ENCODE data around the gene CLDN9. TPM values are rescaled to one million over a fixed set of nuclear protein-coding genes. Genes with fewer than 3 reads are reported as not detected.

Gene CLDN9
- total RNA-seq (2022; extraction: Qiagen RNA extraction) = 0.33 to 0.55 TPM (median 0.47 TPM) in 5 replicates

GRCh38 chr16:3012828-3013420 is at the start of gene CLDN9:
Gene CLDN9 (plus strand): TSS chr16:3012923. CDS start chr16:3013363, 440 bp downstream.

GRCh38 chr16:2963723-2964474 is 48.8 kb upstream of the CLDN9 start, which contains the start of gene KREMEN2:
Gene KREMEN2 (plus strand): TSS chr16:2964275. CDS start chr16:2964521, 246 bp downstream.

GRCh38 chr16:2968738-2969544 is 43.8 kb upstream of the CLDN9 start, which contains the start of gene PAQR4:
Gene PAQR4 (plus strand): TSS chr16:2969348. CDS start chr16:2969675, 327 bp downstream.

GRCh38 chr16:2980227-2981176 is 32.2 kb upstream of the CLDN9 start, which contains the start of gene PKMYT1:
Gene PKMYT1 (minus strand): TSS chr16:2980446. CDS start chr16:2979657, 789 bp downstream.

GRCh38 chr16:3017794-3018506 is 5.2 kb downstream of the CLDN9 start, which contains the start of gene CLDN6:
Gene CLDN6 (minus strand): TSS chr16:3018183. CDS start chr16:3016021, 2,162 bp downstream.

GRCh38 chr16:3020247-3020603 is 7.5 kb downstream of the CLDN9 start, which contains the start of gene TNFRSF12A:
Gene TNFRSF12A (plus strand): TSS chr16:3020368. CDS start chr16:3020398, 30 bp downstream.

GRCh38 chr16:3023669-3024478 is 11.2 kb downstream of the CLDN9 start, which contains the start of the genes HCFC1R1 and THOC6:
Gene HCFC1R1 (minus strand): TSS chr16:3023942. CDS start chr16:3023941, 1 bp downstream.
Gene THOC6 (plus strand): TSS chr16:3024035. CDS start chr16:3024327, 292 bp downstream.

GRCh38 chr16:3036726-3037315 is 24.1 kb downstream of the CLDN9 start, which contains the start of gene BICDL2:
Gene BICDL2 (minus strand): TSS chr16:3036944. CDS start chr16:3035496, 1,448 bp downstream.

GRCh38 chr16:3045758-3046640 is 33.3 kb downstream of the CLDN9 start, which contains the start of gene MMP25:
Gene MMP25 (plus strand): TSS chr16:3046561. CDS start chr16:3046918, 357 bp downstream.

Other genes starting within 250 kb of the CLDN9 start
- gene ELOB, start 235.6 kb upstream of the CLDN9 start, total RNA-seq (2022; extraction: Qiagen RNA extraction) = 397 to 574 TPM (median 505 TPM) in 5 replicates
- not detected in 5 replicates for gene PRSS33, start 225.4 kb upstream of the CLDN9 start, total RNA-seq (2022; extraction: Qiagen RNA extraction)
- not detected in 5 replicates for gene PRSS41, start 214.5 kb upstream of the CLDN9 start, total RNA-seq (2022; extraction: Qiagen RNA extraction)
- gene PRSS21, start 195.7 kb upstream of the CLDN9 start, total RNA-seq (2022; extraction: Qiagen RNA extraction) = 0.16 to 0.32 TPM (median 0.20 TPM) in 3 of 5 replicates, not detected in the others
- 0.49 to 0.73 TPM (median 0.59 TPM) in 5 replicates for gene ZG16B, start 182.6 kb upstream of the CLDN9 start, total RNA-seq (2022; extraction: Qiagen RNA extraction)
- gene PRSS22, start 154.8 kb upstream of the CLDN9 start, total RNA-seq (2022; extraction: Qiagen RNA extraction) = 0.84 to 1.2 TPM (median 0.97 TPM) in 5 replicates
- gene FLYWCH2, start 129.7 kb upstream of the CLDN9 start, total RNA-seq (2022; extraction: Qiagen RNA extraction) = 44.0 to 53.5 TPM (median 50.4 TPM) in 5 replicates
- gene FLYWCH1, start 101.0 kb upstream of the CLDN9 start, total RNA-seq (2022; extraction: Qiagen RNA extraction) = 20.6 to 26.1 TPM (median 25.1 TPM) in 5 replicates
- 1.4 to 2.5 TPM (median 1.9 TPM) in 5 replicates for gene KREMEN2, start 48.6 kb upstream of the CLDN9 start, total RNA-seq (2022; extraction: Qiagen RNA extraction)
- gene PAQR4, start 43.6 kb upstream of the CLDN9 start, total RNA-seq (2022; extraction: Qiagen RNA extraction) = 35.2 to 44.7 TPM (median 43.1 TPM) in 5 replicates
- 64.8 to 93.9 TPM (median 88.9 TPM) in 5 replicates for gene PKMYT1, start 32.5 kb upstream of the CLDN9 start, total RNA-seq (2022; extraction: Qiagen RNA extraction)
- gene CLDN6, start 5.3 kb downstream of the CLDN9 start, total RNA-seq (2022; extraction: Qiagen RNA extraction) = 0.25 to 0.44 TPM (median 0.39 TPM) in 5 replicates
- 375 to 617 TPM (median 546 TPM) in 5 replicates for gene TNFRSF12A, start 7.4 kb downstream of the CLDN9 start, total RNA-seq (2022; extraction: Qiagen RNA extraction)
- 159 to 256 TPM (median 229 TPM) in 5 replicates for gene HCFC1R1, start 11.0 kb downstream of the CLDN9 start, total RNA-seq (2022; extraction: Qiagen RNA extraction)
- gene THOC6, start 11.1 kb downstream of the CLDN9 start, total RNA-seq (2022; extraction: Qiagen RNA extraction) = 27.8 to 35.7 TPM (median 33.0 TPM) in 5 replicates
- not detected in 5 replicates for gene BICDL2, start 24.0 kb downstream of the CLDN9 start, total RNA-seq (2022; extraction: Qiagen RNA extraction)
- gene MMP25, start 33.6 kb downstream of the CLDN9 start, total RNA-seq (2022; extraction: Qiagen RNA extraction) = 0.86 to 1.2 TPM (median 0.90 TPM) in 5 replicates
- gene IL32, start 52.7 kb downstream of the CLDN9 start, total RNA-seq (2022; extraction: Qiagen RNA extraction) = 21.6 to 38.9 TPM (median 24.5 TPM) in 5 replicates
- gene ZSCAN10, start 86.4 kb downstream of the CLDN9 start, total RNA-seq (2022; extraction: Qiagen RNA extraction) = not detected in 5 replicates
- gene ZNF205, start 99.7 kb downstream of the CLDN9 start, total RNA-seq (2022; extraction: Qiagen RNA extraction) = 13.0 to 14.7 TPM (median 14.4 TPM) in 5 replicates
- gene ZNF213, start 122.1 kb downstream of the CLDN9 start, total RNA-seq (2022; extraction: Qiagen RNA extraction) = 9.7 to 12.0 TPM (median 11.8 TPM) in 5 replicates
- 0.15 to 0.44 TPM (median 0.31 TPM) in 5 replicates for gene OR1F1, start 175.3 kb downstream of the CLDN9 start, total RNA-seq (2022; extraction: Qiagen RNA extraction)
- gene ZNF200, start 222.2 kb downstream of the CLDN9 start, total RNA-seq (2022; extraction: Qiagen RNA extraction) = 7.8 to 9.8 TPM (median 8.3 TPM) in 5 replicates
- gene MEFV, start 243.7 kb downstream of the CLDN9 start, total RNA-seq (2022; extraction: Qiagen RNA extraction) = 0.02 to 0.09 TPM (median 0.03 TPM) in 3 of 5 replicates, not detected in the others

Measured in A549 treated with Hydrocortisone at 1 μM for 4 hours (cell line).